Keratinocyte (primary cell): Measurements from ENCODE around the gene NT5E. TPM values are rescaled to one million over a fixed set of nuclear protein-coding genes. Genes with fewer than 3 reads are reported as not detected.

Source experiments
- DNase-seq: peaks from one replicate; pipeline ENCODE4 v3.0.0-alpha.2; 2011; ENCODE audit warnings: low read depth, missing footprints, low spot score
- FAIRE-seq: peaks from 2 replicates; lab custom pipeline; 2011; peaks lifted over from hg19 to GRCh38; lab: Jason Lieb, UNC
- H2AFZ ChIP-seq: 2 replicates; pipeline ENCODE4 v1.6.0; 2012; ENCODE audit warnings: low read length, control low read depth, inconsistent platforms; ENCODE audit not compliant: control insufficient read depth
- H3K27ac ChIP-seq: 2 replicates; pipeline ENCODE4 v1.5.1; 2011; ENCODE audit warnings: low read length; ENCODE audit not compliant: control insufficient read depth, insufficient read depth
- H3K27me3 ChIP-seq: 3 replicates; pipeline ENCODE4 v1.6.0; 2011; ENCODE audit warnings: low read length; ENCODE audit not compliant: control insufficient read depth, insufficient read depth; ENCODE audit errors: extremely low read depth
- H3K36me3 ChIP-seq, 2 experiments: 2 replicates in 1 of 2; 3 replicates in 1 of 2; pipeline ENCODE4 v1.5.1; 2011; ENCODE audit warnings: low read length in 2 of 2, mild to moderate bottlenecking in 1 of 2; ENCODE audit not compliant: control insufficient read depth in 2 of 2, insufficient read depth in 2 of 2; ENCODE audit errors: extremely low read depth in 1 of 2
- H3K4me1 ChIP-seq: 3 replicates; pipeline ENCODE4 v1.5.1; 2011; ENCODE audit warnings: low read length; ENCODE audit not compliant: control insufficient read depth, insufficient read depth; ENCODE audit errors: extremely low read depth
- H3K4me2 ChIP-seq: 3 replicates; pipeline ENCODE4 v1.6.0; 2011; ENCODE audit warnings: low read depth, low read length; ENCODE audit not compliant: control insufficient read depth, insufficient read depth; ENCODE audit errors: extremely low read depth
- H3K4me3 ChIP-seq, 3 experiments: fragments of 200-600 bp in 1 of 3; sonication (generic) in 1 of 3; 2 replicates in 2 of 3; 3 replicates in 1 of 3; pipeline ENCODE4 v1.5.1; 2011 to 2016; ENCODE audit warnings: low read length in 3 of 3, mild to moderate bottlenecking in 3 of 3, control low read depth in 2 of 3, inconsistent platforms in 1 of 3, low read depth in 1 of 3, mixed read lengths in 1 of 3, mixed run types in 1 of 3, moderate library complexity in 1 of 3; ENCODE audit not compliant: control insufficient read depth in 2 of 3, insufficient read depth in 2 of 3; ENCODE audit errors: extremely low read depth in 1 of 3
- H3K79me2 ChIP-seq: 2 replicates; pipeline ENCODE4 v1.6.0; 2012; ENCODE audit warnings: low read length; ENCODE audit not compliant: control insufficient read depth, insufficient read depth
- H3K9ac ChIP-seq: 3 replicates; pipeline ENCODE4 v1.6.0; 2011; ENCODE audit warnings: low read length; ENCODE audit not compliant: control insufficient read depth, insufficient read depth; ENCODE audit errors: extremely low read depth
- H3K9me1 ChIP-seq: 3 replicates; pipeline ENCODE4 v1.6.0; 2011; ENCODE audit warnings: low read length; ENCODE audit not compliant: control insufficient read depth, insufficient read depth; ENCODE audit errors: extremely low read depth
- H3K9me3 ChIP-seq: 2 replicates; pipeline ENCODE4 v1.5.1; 2012; ENCODE audit warnings: low read depth, low read length; ENCODE audit not compliant: control insufficient read depth
- H4K20me1 ChIP-seq: 3 replicates; pipeline ENCODE4 v1.6.0; 2011; ENCODE audit warnings: low read length; ENCODE audit not compliant: control insufficient read depth, insufficient read depth; ENCODE audit errors: extremely low read depth
- EZH2 ChIP-seq: IDR thresholded peaks from one replicate; pipeline ENCODE4 v1.6.1; 2012; ENCODE audit warnings: inconsistent platforms, mild to moderate bottlenecking, low read length, moderate library complexity
- dilution Hi-C: fragments of 300-500 bp; cut with MboI; formaldehyde crosslinking; loops from one replicate; pipeline ENCODE4 v1.7.0; 2020; ENCODE audit warnings: low sequenced_read_pairs; ENCODE audit not compliant: extremely low pct_ligation_motif_present
- polyA plus RNA-seq, 5 experiments: library from polyadenylated mRNA; depleted of rRNA in 3 of 5; stranded (reverse) in 3 of 5; stranded (forward) in 1 of 5; unstranded in 1 of 5; fragments of >200 nt; gene quantifications; 1 replicate in 1 of 5; 2 replicates in 3 of 5; 3 replicates in 1 of 5; pipeline versions ENCODE4 v1.2.1 to v1.2.3, GENCODE V29; 2011 to 2012; ENCODE audit warnings: missing spikeins in 2 of 5, low read depth in 1 of 5, low replicate concordance in 1 of 5
- TF ChIP-seq, protein P1 (sequence below), 3 experiments: IDR thresholded peaks in 1 of 3; conservative IDR thresholded peaks in 1 of 3; optimal IDR thresholded peaks in 1 of 3; 2 replicates in 2 of 3; 3 replicates in 1 of 3; pipeline versions ENCODE3 to v1.5.1; 2011; ENCODE audit warnings: low read length in 3 of 3, mild to moderate bottlenecking in 3 of 3, moderate library complexity in 2 of 3, control low read depth in 1 of 3, inconsistent platforms in 1 of 3; ENCODE audit not compliant: insufficient read depth in 2 of 3; ENCODE audit errors: extremely low read depth in 1 of 3

NT5E gene
- polyA plus RNA-seq, 1 donor (not counting 4 experiments of a cell fraction or from before 2014, with no cell fraction given) = 268 TPM

- H4K20me1 ChIP-seq = no peaks in the 10 kb centered on the region
- TF ChIP-seq, protein P1, sequence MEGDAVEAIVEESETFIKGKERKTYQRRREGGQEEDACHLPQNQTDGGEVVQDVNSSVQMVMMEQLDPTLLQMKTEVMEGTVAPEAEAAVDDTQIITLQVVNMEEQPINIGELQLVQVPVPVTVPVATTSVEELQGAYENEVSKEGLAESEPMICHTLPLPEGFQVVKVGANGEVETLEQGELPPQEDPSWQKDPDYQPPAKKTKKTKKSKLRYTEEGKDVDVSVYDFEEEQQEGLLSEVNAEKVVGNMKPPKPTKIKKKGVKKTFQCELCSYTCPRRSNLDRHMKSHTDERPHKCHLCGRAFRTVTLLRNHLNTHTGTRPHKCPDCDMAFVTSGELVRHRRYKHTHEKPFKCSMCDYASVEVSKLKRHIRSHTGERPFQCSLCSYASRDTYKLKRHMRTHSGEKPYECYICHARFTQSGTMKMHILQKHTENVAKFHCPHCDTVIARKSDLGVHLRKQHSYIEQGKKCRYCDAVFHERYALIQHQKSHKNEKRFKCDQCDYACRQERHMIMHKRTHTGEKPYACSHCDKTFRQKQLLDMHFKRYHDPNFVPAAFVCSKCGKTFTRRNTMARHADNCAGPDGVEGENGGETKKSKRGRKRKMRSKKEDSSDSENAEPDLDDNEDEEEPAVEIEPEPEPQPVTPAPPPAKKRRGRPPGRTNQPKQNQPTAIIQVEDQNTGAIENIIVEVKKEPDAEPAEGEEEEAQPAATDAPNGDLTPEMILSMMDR (optimal IDR thresholded peaks at IDR 0.05 in 1 of 3, IDR thresholded peaks at IDR 0.05 in 1 of 3, conservative IDR thresholded peaks at IDR 0.05 in 1 of 3; ENCODE audit: extremely low read depth in 1 of 3, insufficient read depth in 2 of 3, low read length in 3 of 3) = no peak
- no peak for TF ChIP-seq EZH2
- H3K9me3 ChIP-seq = no peaks in the 10 kb centered on the region
- H3K9me1 ChIP-seq = no peaks in the 10 kb centered on the region
- H3K79me2 ChIP-seq = peaks cover 84% of the 10 kb centered on the region
- H2AFZ ChIP-seq = no peak overlapping the region
- FAIRE-seq = no peak
- DNase-seq = no peak
- peaks cover 63% of the 10 kb centered on the region for H3K4me1 ChIP-seq
- no peaks in the 10 kb centered on the region for H3K27me3 ChIP-seq
- peak overlapping the region; percentile 87 for H3K4me2 ChIP-seq
- H3K4me3 ChIP-seq = peak overlapping the region; percentile 58 to 95 (median 92)
- dilution Hi-C loops = no loop called here
- H3K36me3 ChIP-seq = peaks cover 8 to 34% of the 10 kb centered on the region in 2 experiments
- H3K9ac ChIP-seq = peak overlapping the region; percentile 94
- H3K27ac ChIP-seq = peak overlapping the region; percentile 15
Measured at GRCh38 chr6:85453490-85453889, 3.6 kb downstream of the NT5E start.

DNA sequence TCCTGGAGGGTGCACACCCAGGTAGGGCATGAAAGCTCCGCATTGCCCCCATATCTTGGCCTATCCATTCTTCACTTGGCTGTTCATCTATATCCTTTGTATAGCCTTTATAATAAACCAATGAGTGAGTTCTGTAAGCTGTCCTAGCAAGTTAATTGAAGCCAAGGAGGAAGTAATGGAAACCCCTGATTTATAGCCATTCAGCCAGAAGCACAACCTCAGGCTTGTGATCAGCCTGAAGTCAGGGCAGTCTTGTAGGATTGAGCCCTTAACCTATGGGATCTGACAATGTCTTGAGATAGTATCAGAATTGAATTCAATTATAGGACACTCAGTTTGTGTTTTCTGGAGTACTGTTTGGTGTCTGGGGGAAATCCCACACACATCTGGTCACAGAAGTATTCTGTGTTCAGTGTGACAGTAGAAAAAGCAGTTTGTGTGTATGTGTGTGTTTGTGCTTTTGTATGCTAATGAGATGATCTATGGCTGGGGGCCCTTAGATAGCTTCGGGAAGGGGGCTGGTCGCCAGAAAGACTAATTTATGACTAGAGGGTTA is 5.7 kb downstream of the NT5E start:
- Histone ChIP-seq H3K4me3 (peak overlapping the region in 1 of 3 experiments; percentile 27), H3K27me3 (no peaks in the 10 kb centered on the region), H3K27ac (no peak overlapping the region), H2AFZ (no peak overlapping the region), H3K4me1 (peaks cover 83% of the 10 kb centered on the region), H3K9ac (no peak overlapping the region), H4K20me1 (no peaks in the 10 kb centered on the region), H3K79me2 (peaks cover 80% of the 10 kb centered on the region), H3K9me3 (no peaks in the 10 kb centered on the region), H3K36me3 (peaks cover 8 to 37% of the 10 kb centered on the region in 2 experiments), H3K9me1 (no peaks in the 10 kb centered on the region), H3K4me2 (peak overlapping the region; percentile 87)
- DNase-seq = no peak
- no peak for TF ChIP-seq EZH2
- TF ChIP-seq, protein P1 (optimal IDR thresholded peaks at IDR 0.05 in 1 of 3, IDR thresholded peaks at IDR 0.05 in 1 of 3, conservative IDR thresholded peaks at IDR 0.05 in 1 of 3; ENCODE audit: extremely low read depth in 1 of 3, insufficient read depth in 2 of 3, low read length in 3 of 3) = no peak
- dilution Hi-C loops = no loop called here
- FAIRE-seq = no peak
